SK-N-MC (cell line): Measurements from ENCODE around the gene ZMAT3.

ENCODE experiments used
- DNase-seq: peaks from one replicate; pipeline ENCODE4 v3.0.0-alpha.2; 2011; ENCODE audit warnings: low read depth, low spot score
- H3K27ac ChIP-seq: fragments of 200-600 bp; sonication (generic); 2 replicates; pipeline ENCODE4 v1.5.1; 2016; ENCODE audit warnings: mixed run types
- H3K36me3 ChIP-seq: fragments of 200-600 bp; sonication (generic); 2 replicates; pipeline ENCODE4 v1.6.1; 2017; ENCODE audit warnings: antibody characterized with exemption, low read length, mixed read lengths; ENCODE audit not compliant: insufficient read depth
- H3K4me3 ChIP-seq: fragments of 200-600 bp; sonication (generic); 2 replicates; pipeline ENCODE4 v1.5.1; 2016
- H3K9ac ChIP-seq: fragments of 200-600 bp; sonication (generic); 2 replicates; pipeline ENCODE4 v1.8.0; 2017; ENCODE audit warnings: mixed run types, mixed read lengths; ENCODE audit not compliant: insufficient read length
- H3K9me3 ChIP-seq: fragments of 200-600 bp; sonication (generic); 2 replicates; pipeline ENCODE4 v1.6.1; 2017; ENCODE audit warnings: low read depth, mild to moderate bottlenecking, antibody characterized with exemption, low read length, moderate library complexity, mixed read lengths
- EZH2 ChIP-seq: fragments of 200-600 bp; sonication (generic); IDR thresholded peaks from one replicate; pipeline ENCODE4 v1.6.1; 2017; ENCODE audit warnings: antibody characterized with exemption
- FOXP2 ChIP-seq: optimal IDR thresholded peaks from 2 replicates; pipeline ENCODE3; 2011; ENCODE audit warnings: mild to moderate bottlenecking, moderate library complexity; ENCODE audit not compliant: insufficient read depth; ENCODE audit errors: extremely low read length, control extremely low read depth
- POLR2AphosphoS5 ChIP-seq: IDR thresholded peaks from 2 replicates; pipeline ENCODE4 v1.6.1; 2012; ENCODE audit warnings: mild to moderate bottlenecking, low read depth, low read length, borderline replicate concordance

The ZMAT3 gene

DNA sequence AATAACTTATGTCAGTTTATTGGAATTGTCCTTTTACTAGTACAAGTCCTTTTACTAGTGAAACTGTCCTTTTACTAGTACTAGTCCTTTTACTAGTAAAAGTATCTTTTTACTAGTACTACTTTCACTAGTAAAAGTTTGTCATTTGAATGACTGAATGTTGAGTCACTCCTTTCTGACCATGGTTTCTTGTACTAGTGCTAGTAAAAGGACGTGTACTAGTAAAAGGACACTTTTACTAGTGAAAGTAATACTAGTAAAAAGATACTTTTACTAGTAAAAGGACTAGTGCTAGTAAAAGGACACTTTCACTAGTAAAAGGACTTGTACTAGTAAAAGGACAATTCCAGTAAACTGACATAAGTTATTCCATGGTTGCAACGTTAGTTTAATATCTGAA, 96.3 kb downstream of the ZMAT3 start:
- Histone ChIP-seq H3K27ac (no peak overlapping the region), H3K9ac (no peak overlapping the region)
- no peak for TF ChIP-seq POLR2AphosphoS5
- TF ChIP-seq EZH2: no peak
- no peak for TF ChIP-seq FOXP2

DNA sequence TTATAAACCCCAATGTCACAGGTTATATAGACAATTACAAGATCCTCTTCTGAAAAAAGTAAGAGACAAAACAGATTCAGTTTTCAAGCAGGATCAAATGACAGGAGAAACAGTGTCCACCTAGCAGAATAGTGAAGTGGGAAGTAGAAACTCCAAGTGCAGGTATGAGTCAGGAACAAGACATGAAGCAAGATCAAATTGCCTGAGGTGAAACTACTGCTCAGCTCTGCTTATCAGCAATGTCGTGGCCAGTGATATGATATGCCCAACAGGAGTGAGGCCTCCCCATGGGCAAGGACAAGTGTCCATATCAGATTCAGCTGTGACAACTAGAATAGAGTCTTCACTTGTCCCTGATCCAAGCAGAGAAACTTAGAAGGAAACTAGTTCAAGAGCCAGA, 100.0 kb downstream of the ZMAT3 start:
- DNase-seq: no peak
- no peak overlapping the region for H3K9ac ChIP-seq
- H3K4me3 ChIP-seq: no peak overlapping the region
- TF ChIP-seq EZH2 (no peak), FOXP2 (no peak), POLR2AphosphoS5 (no peak)
- peaks cover 6% of the 10 kb centered on the region; the same call in 1 of the 2 replicates for H3K9me3 ChIP-seq
- no peaks in the 10 kb centered on the region for H3K36me3 ChIP-seq
- no peak overlapping the region for H3K27ac ChIP-seq

More for the DNA sequence above, 96.3 kb downstream of the ZMAT3 start:
- Histone ChIP-seq H3K9me3 (peaks cover 6% of the 10 kb centered on the region; the same call in 1 of the 2 replicates), H3K4me3 (no peak overlapping the region), H3K36me3 (no peaks in the 10 kb centered on the region)
- no peak for DNase-seq

- Histone ChIP-seq H3K27ac (no peak overlapping the region), H3K9ac (no peak overlapping the region), H3K36me3 (no peaks in the 10 kb centered on the region), H3K4me3 (no peak overlapping the region), H3K9me3 (peaks cover 6% of the 10 kb centered on the region; the same call in 1 of the 2 replicates)
- no peak for TF ChIP-seq FOXP2
- no peak for TF ChIP-seq EZH2
- no peak for TF ChIP-seq POLR2AphosphoS5
- DNase-seq: no peak
Observed at GRCh38 chr3:178969004-178969700, 102.5 kb downstream of the ZMAT3 start.
